Activated naive CD8-positive, alpha-beta T cell treated with anti-CD3 and anti-CD28 coated beads, Interleukin-2, amount 50 U/mL, for 16 hours (primary cell): Measurements from ENCODE around the gene HAPLN3.
"Not testable (repeated sequence)": the region's sequence is repeated elsewhere in the genome, so short reads cannot be mapped to it uniquely, and the experiment has no call there.

ENCODE experiments used
- DNase-seq: peaks from one replicate; pipeline ENCODE4 v3.0.0-alpha.2; 2020; ENCODE audit warnings: low read depth, low spot score

Gene HAPLN3, protein sequence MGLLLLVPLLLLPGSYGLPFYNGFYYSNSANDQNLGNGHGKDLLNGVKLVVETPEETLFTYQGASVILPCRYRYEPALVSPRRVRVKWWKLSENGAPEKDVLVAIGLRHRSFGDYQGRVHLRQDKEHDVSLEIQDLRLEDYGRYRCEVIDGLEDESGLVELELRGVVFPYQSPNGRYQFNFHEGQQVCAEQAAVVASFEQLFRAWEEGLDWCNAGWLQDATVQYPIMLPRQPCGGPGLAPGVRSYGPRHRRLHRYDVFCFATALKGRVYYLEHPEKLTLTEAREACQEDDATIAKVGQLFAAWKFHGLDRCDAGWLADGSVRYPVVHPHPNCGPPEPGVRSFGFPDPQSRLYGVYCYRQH

GRCh38 chr15:88894819-88895767 is at the start of gene HAPLN3:
HAPLN3 (minus strand) TSS chr15:88895544; CDS start chr15:88887298, 8,246 bp downstream.
- peak; percentile 42 for DNase-seq

- no peak for DNase-seq
Measured at GRCh38 chr15:88940110-88940675, 44.8 kb upstream of the HAPLN3 start.

DNA sequence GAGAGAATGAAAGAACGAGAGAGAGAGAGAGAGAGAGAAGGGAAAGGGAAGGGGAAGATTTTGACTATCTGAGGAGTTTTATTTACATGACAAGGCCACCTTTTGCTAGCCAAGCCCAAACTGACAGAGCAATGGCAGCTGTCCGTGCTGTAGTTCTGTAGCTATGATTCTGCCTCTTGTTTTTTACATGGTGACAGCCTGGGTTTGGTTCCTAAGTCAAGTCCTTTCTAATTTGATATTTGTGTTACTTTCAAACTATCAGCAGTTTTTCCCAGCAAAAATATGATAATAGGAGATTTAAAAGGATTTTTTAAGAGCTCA is 44.1 kb upstream of the HAPLN3 start:
- no peak for DNase-seq

DNA sequence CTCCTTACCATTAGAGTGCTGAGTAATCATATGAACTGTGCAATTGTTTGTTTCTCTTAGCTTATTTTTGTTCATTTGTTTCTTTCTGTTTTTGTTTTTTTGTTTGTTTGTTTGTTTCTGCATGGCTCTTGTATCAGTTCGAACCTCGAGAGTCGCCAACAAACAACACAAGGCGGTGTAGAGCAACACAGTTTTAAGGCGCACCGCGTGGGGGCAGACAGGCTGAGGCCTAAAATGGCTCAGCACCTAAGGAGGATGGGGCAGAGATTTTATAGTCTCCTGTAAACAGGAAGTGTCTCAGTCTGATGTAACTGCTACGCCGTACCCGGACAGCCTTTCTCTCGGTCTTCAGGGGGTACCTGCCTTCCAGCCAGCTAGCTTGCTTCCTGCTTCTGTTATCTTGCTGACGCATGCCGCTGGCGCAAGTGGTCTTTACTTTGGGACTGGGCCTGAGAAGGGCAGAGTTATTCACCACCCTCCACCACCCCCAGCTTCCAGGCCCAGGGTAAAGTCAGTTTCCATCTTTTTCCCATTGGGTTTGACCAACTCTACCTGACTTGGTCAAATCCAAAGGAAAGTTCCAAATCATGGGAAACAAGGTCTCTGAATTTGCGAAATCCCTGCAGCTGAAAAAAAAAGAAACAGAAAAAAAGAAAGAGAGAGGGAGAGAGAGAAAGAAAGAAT is 43.6 kb upstream of the HAPLN3 start:
- no peak for DNase-seq

DNA sequence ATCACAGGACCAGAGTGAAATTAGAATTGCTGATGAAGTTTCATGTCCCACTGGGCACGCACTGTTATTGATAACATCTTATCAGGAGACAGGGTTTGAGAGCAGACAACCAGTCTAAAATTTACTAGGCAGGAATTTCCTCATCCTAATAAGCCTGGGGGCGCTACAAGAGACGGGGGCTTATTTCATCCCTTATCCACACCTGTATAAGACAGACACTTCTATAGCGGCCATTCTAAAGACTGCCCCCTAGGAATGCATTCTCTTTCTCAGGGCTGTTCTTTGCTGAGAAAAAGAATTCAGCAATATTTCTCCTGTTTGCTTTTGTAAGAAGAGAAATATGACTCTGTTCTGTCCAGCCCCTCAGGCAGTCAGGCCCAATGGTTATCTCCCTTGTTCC is 39.1 kb upstream of the HAPLN3 start:
- DNase-seq: not testable (repeated sequence)

DNA sequence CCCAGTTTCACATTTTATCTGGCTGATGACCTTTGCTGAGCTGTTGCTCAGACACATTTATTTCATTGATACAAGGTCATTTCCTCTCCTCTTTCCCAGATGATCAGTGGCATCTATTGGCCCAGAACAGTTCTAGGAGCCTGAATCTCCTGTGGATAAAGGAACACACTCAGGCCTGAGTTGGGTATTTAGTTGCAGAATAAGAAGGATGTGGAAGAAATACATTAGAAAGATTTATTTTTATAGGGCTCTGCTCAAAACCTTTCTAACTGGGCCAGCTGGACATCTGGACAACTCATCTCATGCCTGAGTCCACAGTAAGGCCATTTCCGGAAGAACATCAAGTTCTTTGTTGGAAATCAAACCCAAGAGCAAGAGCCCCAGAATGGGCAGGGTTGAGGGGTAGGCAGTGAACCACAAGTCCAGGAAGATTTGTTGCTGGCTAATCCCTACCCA is 37.6 kb upstream of the HAPLN3 start:
- no peak for DNase-seq

- DNase-seq: no peak
Measured at GRCh38 chr15:88932271-88932874, 37.0 kb upstream of the HAPLN3 start.

DNA sequence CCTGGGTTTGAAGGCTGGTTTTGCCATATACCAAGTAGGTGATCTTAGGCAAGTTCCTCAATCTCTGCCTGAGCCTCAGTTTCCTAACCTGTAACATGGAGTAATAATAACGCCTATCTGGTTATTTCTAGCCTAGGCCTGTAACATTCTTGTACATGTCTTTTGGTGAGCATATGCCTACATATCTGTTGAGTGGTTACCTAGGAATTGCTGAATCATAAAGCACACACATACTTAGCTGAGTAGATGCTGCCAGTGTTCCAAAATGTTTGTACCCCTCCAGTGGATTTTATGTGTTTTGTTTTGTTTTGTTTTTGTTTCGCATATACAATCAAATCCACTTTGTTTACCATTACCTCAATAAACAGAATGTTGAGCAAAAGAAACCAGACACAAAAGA is 35.2 kb upstream of the HAPLN3 start:
- DNase-seq: no peak

DNA sequence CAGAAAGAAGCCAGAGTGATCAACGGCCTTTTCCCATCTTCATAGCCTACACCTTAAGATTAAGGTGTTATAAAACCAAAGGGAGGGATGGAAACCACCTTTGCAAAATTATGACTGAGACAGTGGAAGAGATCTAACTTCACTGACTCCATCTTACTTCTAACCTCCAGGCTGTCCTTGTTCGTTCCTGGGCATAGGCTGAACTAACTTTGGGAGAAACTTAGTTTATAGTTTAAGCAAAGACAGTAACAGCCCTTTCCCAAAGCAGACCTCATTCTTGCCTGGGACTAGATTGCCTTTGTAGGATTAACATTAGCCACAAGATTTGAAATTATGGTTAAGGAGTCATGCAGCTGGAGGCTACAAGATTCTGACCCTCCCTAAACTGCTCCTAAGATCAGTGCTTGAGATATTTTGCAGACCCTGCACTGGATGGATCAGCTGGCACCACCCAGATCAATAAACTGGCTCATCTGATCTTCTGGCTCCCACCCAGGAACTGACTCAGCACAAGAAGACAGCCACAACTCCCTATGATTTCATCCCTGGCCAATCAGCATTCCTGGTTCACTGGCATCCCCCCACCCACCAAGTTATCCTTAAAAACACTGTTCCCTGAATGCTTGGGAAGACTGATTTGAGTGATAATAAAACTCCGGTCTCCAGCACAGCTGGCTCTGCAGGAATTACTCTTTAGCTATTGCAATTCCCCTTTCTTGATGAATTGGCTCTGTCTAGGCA is 34.2 kb upstream of the HAPLN3 start:
- not testable (repeated sequence) for DNase-seq

DNA sequence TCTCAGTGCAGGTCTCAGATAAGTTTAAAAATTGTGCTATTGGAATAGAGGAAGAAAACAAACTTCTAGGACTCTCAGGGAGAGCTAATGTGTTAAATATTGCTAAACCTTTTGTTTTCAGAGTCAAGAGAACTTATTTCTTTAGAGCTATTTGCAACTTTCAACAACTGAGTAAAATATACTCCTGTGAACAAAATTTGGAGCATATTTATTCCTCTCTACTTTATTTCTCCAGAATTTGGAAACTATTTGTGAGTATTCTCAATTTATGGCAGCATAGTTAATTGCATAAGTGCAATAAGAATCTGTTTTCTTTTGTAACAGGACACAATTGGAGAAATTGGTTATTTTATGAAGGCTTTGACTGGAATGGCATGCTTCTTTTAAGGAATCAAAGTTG is 32.8 kb upstream of the HAPLN3 start:
- not testable (repeated sequence) for DNase-seq

- not testable (repeated sequence) for DNase-seq
Measured at GRCh38 chr15:88925648-88926047, 30.3 kb upstream of the HAPLN3 start.

- not testable (repeated sequence) for DNase-seq
Measured at GRCh38 chr15:88920892-88921435, 25.6 kb upstream of the HAPLN3 start.

- DNase-seq: no peak
Measured at GRCh38 chr15:88920186-88920891, 25.0 kb upstream of the HAPLN3 start.

DNA sequence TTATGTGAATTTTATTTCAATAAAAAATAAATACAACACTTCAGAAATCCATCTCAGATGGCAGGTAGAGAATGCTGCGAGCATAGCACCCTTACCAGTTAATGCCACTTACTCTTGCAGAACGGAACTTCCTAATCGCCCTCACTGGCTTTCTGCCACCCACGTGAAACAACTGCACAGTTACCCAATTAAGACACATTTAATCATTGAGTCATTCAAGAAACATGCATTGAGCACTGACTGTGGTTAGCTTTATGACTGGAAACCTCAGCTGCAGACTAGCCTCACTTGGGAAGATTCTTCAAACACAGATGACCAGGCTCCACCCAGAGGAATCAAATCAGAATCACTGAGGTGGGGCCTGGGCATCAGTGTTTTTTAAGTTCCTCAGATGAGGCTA is 23.4 kb upstream of the HAPLN3 start:
- no peak for DNase-seq

DNA sequence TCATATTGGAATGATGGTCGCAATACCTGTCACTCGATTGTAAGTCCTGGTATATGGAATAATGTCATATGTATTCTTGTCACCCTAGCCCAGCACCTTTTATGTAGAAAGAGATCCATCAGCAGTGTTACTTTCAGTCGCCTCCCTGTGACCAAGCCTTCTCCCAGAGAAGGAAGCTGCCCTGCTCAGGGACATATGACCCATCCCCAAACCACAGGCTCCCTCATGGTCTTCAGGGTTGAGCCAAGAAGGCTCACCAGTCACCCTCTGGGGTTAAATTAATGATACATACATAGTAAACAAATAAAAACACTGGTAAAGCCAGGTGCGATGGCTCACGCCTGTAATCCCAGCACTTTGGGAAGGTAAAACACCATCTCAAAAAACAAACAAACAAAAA is 22.4 kb upstream of the HAPLN3 start:
- DNase-seq: no peak

GRCh38 chr15:88915354-88915753 is 20.0 kb upstream of the HAPLN3 start:
- DNase-seq: no peak

- no peak for DNase-seq
Measured at GRCh38 chr15:88913850-88914169, 18.5 kb upstream of the HAPLN3 start.

- peak; percentile 60 for DNase-seq
Measured at GRCh38 chr15:88913017-88913849, 17.9 kb upstream of the HAPLN3 start, which contains the start of gene MFGE8. MFGE8 (minus strand) TSS chr15:88913379; CDS start chr15:88913319, 60 bp downstream.

DNA sequence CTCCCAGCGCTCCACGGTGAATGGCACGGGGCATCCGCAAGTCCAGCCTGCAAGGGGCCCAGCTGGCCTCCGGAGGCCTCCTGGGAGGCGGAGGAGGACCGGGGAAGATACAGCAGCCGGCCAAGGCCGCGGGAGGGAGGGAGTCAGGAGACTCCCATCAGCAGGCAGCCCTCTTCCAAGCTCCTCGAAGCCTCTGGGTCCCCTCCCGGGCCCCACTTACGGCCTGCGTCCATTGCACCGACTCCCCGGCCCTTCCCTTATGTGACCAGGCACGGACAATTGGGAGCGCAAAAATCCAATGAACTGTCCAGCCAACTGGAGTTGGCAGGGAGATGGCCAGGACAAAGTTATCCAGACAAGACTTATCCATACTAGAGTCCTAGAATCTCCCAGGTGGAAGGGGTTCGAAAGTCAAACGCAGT is 17.2 kb upstream of the HAPLN3 start:
- DNase-seq: no peak
